Liver (tissue), 9 donors: ENCODE measurements around the gene LAMC1. TPM values are rescaled to one million over a fixed set of nuclear protein-coding genes. Genes with fewer than 3 reads are reported as not detected.

Experiments used
- DNase-seq: peaks from one replicate; pipeline ENCODE4 v3.0.0-alpha.2; 2017; ENCODE audit warnings: low spot score
- H3K27ac ChIP-seq, 2 donors: one replicate each; pipeline ENCODE4 v1.7.0; 2013; ENCODE audit warnings: inconsistent platforms in 2 of 2, low read length in 2 of 2, control low read depth in 1 of 2, low read depth in 1 of 2, mild to moderate bottlenecking in 1 of 2
- H3K27me3 ChIP-seq, 4 donors: one replicate each; pipeline versions ENCODE4 v1.6.1 to v1.7.0; 2013; ENCODE audit warnings: low read length in 3 of 4, inconsistent platforms in 1 of 4, mild to moderate bottlenecking in 1 of 4, moderate library complexity in 1 of 4; ENCODE audit not compliant: control insufficient read depth in 4 of 4, insufficient read depth in 4 of 4
- H3K36me3 ChIP-seq, 4 donors: one replicate each; pipeline versions ENCODE4 v1.6.1 to v1.7.0; 2013; ENCODE audit warnings: low read length in 3 of 4, mild to moderate bottlenecking in 3 of 4, low read depth in 1 of 4, moderate library complexity in 1 of 4; ENCODE audit not compliant: control insufficient read depth in 4 of 4, insufficient read depth in 3 of 4
- H3K4me1 ChIP-seq, 4 donors: one replicate each; pipeline versions ENCODE4 v1.6.1 to v1.7.0; 2013; ENCODE audit warnings: low read length in 3 of 4, mild to moderate bottlenecking in 3 of 4, moderate library complexity in 1 of 4; ENCODE audit not compliant: control insufficient read depth in 4 of 4, insufficient read depth in 4 of 4
- H3K4me3 ChIP-seq, 3 donors: one replicate each; pipeline versions ENCODE4 v1.6.1 to v1.7.0; 2013; ENCODE audit warnings: low read length in 3 of 3, control low read depth in 1 of 3, low read depth in 1 of 3, mild to moderate bottlenecking in 1 of 3
- H3K9ac ChIP-seq, 2 donors: one replicate each; pipeline ENCODE4 v1.7.0; 2013; ENCODE audit warnings: low read length in 2 of 2, mild to moderate bottlenecking in 2 of 2, moderate library complexity in 2 of 2, control low read depth in 1 of 2, low read depth in 1 of 2
- H3K9me3 ChIP-seq, 4 donors: one replicate each; pipeline versions ENCODE4 v1.6.1 to v1.7.0; 2013; ENCODE audit warnings: low read length in 3 of 4; ENCODE audit not compliant: control insufficient read depth in 4 of 4
- EGR1 ChIP-seq, 2 donors: IDR thresholded peaks; 2 replicates each; pipeline ENCODE4 v1.6.1; 2016 to 2018; ENCODE audit warnings: antibody characterized with exemption in 2 of 2, low read depth in 2 of 2
- FOXA1 ChIP-seq: IDR thresholded peaks from 2 replicates; pipeline ENCODE4 v1.6.1; 2016; ENCODE audit warnings: antibody characterized with exemption
- FOXA2 ChIP-seq: IDR thresholded peaks from 2 replicates; pipeline ENCODE4 v1.6.1; 2016; ENCODE audit warnings: antibody characterized with exemption
- GABPA ChIP-seq, 2 donors: IDR thresholded peaks in 1 of 2; conservative IDR thresholded peaks in 1 of 2; 2 replicates each; pipeline ENCODE4 v1.6.1; 2016; ENCODE audit warnings: antibody characterized with exemption in 2 of 2, mild to moderate bottlenecking in 1 of 2, moderate library complexity in 1 of 2
- HNF4A ChIP-seq, 2 donors: conservative IDR thresholded peaks; 2 replicates each; pipeline ENCODE4 v1.6.1; 2016; ENCODE audit warnings: antibody characterized with exemption in 2 of 2, mild to moderate bottlenecking in 2 of 2
- HNF4G ChIP-seq: IDR thresholded peaks from 2 replicates; pipeline ENCODE4 v1.6.1; 2016; ENCODE audit warnings: antibody characterized with exemption
- JUND ChIP-seq, 2 donors: IDR thresholded peaks; 2 replicates each; pipeline ENCODE4 v1.6.1; 2016; ENCODE audit warnings: antibody characterized with exemption in 2 of 2
- NR2F2 ChIP-seq: IDR thresholded peaks from 2 replicates; pipeline ENCODE4 v1.6.1; 2016; ENCODE audit warnings: antibody characterized with exemption
- RAD21 ChIP-seq, 2 donors: IDR thresholded peaks; 2 replicates each; pipeline ENCODE4 v1.6.1; 2016; ENCODE audit warnings: antibody characterized with exemption in 2 of 2, mild to moderate bottlenecking in 2 of 2
- RXRA ChIP-seq, 2 donors: IDR thresholded peaks; 2 replicates each; pipeline ENCODE4 v1.6.1; 2017 to 2018; ENCODE audit warnings: antibody characterized with exemption in 2 of 2, mild to moderate bottlenecking in 1 of 2
- SP1 ChIP-seq: IDR thresholded peaks from 2 replicates; pipeline ENCODE4 v1.6.1; 2018; ENCODE audit warnings: antibody characterized with exemption, mild to moderate bottlenecking
- YY1 ChIP-seq: IDR thresholded peaks from 2 replicates; pipeline ENCODE4 v1.6.1; 2016; ENCODE audit warnings: antibody characterized with exemption, mild to moderate bottlenecking
- WGBS: extraction: QIAGEN DNeasy Blood & Tissue Kit; methylation state at CpG from one replicate; pipeline ENCODE4 v1.1.7; 2013; 5-methylcytosine and 5-hydroxymethylcytosine counted together
- polyA plus RNA-seq, 2 donors: library from polyadenylated mRNA; stranded (reverse) in 1 of 2; unstranded in 1 of 2; fragments of 200-250 nt in 1 of 2; fragments of >200 nt in 1 of 2; fragmentation: Nextera tagmentation in 1 of 2; extraction: Ambion mirVana in 1 of 2; gene quantifications; one replicate each; pipeline versions ENCODE4 v1.2.1 to v1.2.3, GENCODE V29; 2013 to 2015
- total RNA-seq, 2 donors: library from RNA; depleted of rRNA; stranded (reverse); fragments of >200 nt; gene quantifications; one replicate each; pipeline ENCODE4 v1.2.3, GENCODE V29; 2014
- TF ChIP-seq, protein P1 (sequence below): IDR thresholded peaks from 2 replicates; pipeline ENCODE4 v1.6.1; 2016; ENCODE audit warnings: antibody characterized with exemption, mild to moderate bottlenecking
- TF ChIP-seq, protein P2 (sequence below): IDR thresholded peaks from 2 replicates; pipeline ENCODE4 v1.6.1; 2016; ENCODE audit warnings: antibody characterized with exemption
- TF ChIP-seq, protein P3 (sequence below): IDR thresholded peaks from 2 replicates; pipeline ENCODE4 v1.6.1; 2016; ENCODE audit warnings: antibody characterized with exemption
- TF ChIP-seq, protein P4 (sequence below): IDR thresholded peaks from 2 replicates; pipeline ENCODE4 v1.6.1; 2016; ENCODE audit warnings: antibody characterized with exemption
- TF ChIP-seq, protein P5 (sequence below): fragments of 150-350 bp; IDR thresholded peaks from 2 replicates; pipeline ENCODE4 v1.5.1; 2017; ENCODE audit warnings: improper control_type of control experiment, low read depth, low read length; ENCODE audit not compliant: missing input control
- donor health status: healthy.
- donor health status: healthy.
- donor health status: healthy.
- donor health status: healthy.
- donor health status: healthy.

The LAMC1 gene
- total and polyA plus RNA-seq, 4 donors, result 5.3 to 35.1 (median 19.7) TPM

DNA sequence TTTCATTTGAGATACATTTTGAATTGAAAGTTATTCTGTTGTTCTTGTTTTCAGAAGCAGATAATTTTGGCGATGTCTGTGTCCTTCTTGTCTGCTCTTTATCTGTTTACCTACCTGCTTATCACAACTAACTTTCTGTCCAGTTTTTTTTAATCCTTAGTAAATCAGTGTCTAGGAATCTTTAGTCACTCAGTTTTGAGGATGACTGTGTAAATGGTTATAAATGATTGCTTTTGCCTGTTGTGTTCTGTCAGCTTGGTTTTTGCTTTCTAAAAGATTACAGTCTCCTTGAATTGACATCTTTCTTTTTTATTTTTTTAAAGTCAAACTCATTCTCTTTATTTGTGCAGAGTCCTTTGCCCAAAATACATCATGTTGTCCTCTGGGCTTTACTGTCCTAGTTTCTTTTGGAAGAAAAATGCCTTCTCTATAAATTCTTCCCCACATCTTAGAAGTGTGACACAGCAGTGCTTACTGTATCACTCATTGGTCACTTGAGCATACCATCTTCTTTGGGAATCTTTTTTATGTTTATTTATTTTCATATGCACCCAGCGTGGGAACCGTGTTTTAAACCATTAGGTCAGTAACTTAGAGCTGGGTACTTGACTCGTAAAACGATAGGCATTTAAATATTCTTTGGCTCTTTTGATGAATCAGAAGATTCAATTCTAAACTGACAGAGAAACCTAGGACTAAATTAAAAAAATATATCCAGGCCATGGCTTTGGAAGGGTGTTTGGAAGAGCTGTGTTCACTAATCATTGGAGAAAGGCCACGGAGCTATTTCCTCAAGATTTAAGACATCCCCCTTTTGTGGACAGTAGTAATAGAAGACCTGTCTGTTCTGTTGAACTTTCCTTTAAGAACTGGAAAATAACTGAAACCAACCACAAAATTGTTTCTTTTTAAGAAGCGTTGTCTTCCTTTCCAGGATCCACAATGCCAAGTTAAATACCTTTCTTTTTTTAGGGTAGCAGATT lies 20.9 kb downstream of the LAMC1 start (continued):
- no peak for TF ChIP-seq EGR1 (IDR thresholded peaks at IDR 0.05; ENCODE audit: low read depth in 2 of 2)
- TF ChIP-seq SP1, result peak; percentile 13

DNA sequence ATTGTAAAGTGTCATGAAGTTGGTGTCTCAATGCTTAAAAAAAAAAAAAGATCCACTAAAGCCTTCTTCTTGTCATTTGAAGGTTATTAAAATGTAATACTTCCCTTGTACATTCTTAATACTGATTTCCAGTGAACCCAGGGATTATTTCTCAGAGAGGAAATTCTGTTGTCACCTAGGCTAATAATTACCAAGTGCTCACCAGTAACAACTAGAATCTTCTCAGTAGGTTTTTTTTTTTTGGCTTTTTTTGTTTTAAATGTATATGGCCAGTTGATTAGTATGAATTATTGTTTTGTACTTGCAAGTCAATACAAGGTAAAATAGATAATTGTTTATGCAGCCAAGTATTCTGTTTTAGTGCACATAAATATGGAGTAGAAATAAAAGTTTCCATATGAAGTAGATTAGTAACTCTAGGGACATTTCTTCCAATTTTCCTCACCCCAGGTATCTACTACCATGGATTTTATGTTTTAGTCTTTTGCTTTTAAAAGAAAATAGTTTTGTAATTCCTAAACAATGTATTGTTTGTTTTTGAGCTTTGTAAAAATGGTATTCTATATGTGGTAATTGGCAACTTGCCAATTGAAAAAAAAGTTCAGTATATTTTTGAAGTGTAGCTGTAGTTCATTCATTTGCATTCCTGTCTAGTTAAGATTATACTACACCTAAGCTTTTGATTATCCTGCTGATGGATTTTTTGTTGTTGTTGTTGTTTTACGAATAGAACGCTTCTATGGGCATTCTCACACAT lies 21.9 kb downstream of the LAMC1 start:
- H3K4me1 ChIP-seq, result peaks cover 0 to 19% (median 8%) of the 10 kb centered on the region in 4 donors
- DNase-seq, result no peak
- H3K9me3 ChIP-seq, result no peaks in the 10 kb centered on the region
- no peaks in the 10 kb centered on the region for H3K36me3 ChIP-seq
- H3K4me3 ChIP-seq, result no peak overlapping the region
- H3K27me3 ChIP-seq, result no peaks in the 10 kb centered on the region
- TF ChIP-seq FOXA1 (no peak), FOXA2 (no peak), HNF4A (conservative IDR thresholded peaks at IDR 0.05) (no peak), GABPA (IDR thresholded peaks at IDR 0.05 in 1 of 2, conservative IDR thresholded peaks at IDR 0.05 in 1 of 2) (no peak), RAD21 (IDR thresholded peaks at IDR 0.05) (no peak), HNF4G (no peak), RXRA (IDR thresholded peaks at IDR 0.05) (no peak), JUND (IDR thresholded peaks at IDR 0.05) (no peak), SP1 (no peak), EGR1 (IDR thresholded peaks at IDR 0.05; ENCODE audit: low read depth in 2 of 2) (no peak), YY1 (no peak), NR2F2 (no peak)
- TF ChIP-seq, protein P1, sequence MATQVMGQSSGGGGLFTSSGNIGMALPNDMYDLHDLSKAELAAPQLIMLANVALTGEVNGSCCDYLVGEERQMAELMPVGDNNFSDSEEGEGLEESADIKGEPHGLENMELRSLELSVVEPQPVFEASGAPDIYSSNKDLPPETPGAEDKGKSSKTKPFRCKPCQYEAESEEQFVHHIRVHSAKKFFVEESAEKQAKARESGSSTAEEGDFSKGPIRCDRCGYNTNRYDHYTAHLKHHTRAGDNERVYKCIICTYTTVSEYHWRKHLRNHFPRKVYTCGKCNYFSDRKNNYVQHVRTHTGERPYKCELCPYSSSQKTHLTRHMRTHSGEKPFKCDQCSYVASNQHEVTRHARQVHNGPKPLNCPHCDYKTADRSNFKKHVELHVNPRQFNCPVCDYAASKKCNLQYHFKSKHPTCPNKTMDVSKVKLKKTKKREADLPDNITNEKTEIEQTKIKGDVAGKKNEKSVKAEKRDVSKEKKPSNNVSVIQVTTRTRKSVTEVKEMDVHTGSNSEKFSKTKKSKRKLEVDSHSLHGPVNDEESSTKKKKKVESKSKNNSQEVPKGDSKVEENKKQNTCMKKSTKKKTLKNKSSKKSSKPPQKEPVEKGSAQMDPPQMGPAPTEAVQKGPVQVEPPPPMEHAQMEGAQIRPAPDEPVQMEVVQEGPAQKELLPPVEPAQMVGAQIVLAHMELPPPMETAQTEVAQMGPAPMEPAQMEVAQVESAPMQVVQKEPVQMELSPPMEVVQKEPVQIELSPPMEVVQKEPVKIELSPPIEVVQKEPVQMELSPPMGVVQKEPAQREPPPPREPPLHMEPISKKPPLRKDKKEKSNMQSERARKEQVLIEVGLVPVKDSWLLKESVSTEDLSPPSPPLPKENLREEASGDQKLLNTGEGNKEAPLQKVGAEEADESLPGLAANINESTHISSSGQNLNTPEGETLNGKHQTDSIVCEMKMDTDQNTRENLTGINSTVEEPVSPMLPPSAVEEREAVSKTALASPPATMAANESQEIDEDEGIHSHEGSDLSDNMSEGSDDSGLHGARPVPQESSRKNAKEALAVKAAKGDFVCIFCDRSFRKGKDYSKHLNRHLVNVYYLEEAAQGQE, result no peak
- TF ChIP-seq, protein P2, sequence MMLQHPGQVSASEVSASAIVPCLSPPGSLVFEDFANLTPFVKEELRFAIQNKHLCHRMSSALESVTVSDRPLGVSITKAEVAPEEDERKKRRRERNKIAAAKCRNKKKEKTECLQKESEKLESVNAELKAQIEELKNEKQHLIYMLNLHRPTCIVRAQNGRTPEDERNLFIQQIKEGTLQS, result no peak
- TF ChIP-seq, protein P3, sequence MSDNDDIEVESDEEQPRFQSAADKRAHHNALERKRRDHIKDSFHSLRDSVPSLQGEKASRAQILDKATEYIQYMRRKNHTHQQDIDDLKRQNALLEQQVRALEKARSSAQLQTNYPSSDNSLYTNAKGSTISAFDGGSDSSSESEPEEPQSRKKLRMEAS, result no peak
- TF ChIP-seq, protein P4, sequence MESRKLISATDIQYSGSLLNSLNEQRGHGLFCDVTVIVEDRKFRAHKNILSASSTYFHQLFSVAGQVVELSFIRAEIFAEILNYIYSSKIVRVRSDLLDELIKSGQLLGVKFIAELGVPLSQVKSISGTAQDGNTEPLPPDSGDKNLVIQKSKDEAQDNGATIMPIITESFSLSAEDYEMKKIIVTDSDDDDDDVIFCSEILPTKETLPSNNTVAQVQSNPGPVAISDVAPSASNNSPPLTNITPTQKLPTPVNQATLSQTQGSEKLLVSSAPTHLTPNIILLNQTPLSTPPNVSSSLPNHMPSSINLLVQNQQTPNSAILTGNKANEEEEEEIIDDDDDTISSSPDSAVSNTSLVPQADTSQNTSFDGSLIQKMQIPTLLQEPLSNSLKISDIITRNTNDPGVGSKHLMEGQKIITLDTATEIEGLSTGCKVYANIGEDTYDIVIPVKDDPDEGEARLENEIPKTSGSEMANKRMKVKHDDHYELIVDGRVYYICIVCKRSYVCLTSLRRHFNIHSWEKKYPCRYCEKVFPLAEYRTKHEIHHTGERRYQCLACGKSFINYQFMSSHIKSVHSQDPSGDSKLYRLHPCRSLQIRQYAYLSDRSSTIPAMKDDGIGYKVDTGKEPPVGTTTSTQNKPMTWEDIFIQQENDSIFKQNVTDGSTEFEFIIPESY, result no peak
- TF ChIP-seq, protein P5, sequence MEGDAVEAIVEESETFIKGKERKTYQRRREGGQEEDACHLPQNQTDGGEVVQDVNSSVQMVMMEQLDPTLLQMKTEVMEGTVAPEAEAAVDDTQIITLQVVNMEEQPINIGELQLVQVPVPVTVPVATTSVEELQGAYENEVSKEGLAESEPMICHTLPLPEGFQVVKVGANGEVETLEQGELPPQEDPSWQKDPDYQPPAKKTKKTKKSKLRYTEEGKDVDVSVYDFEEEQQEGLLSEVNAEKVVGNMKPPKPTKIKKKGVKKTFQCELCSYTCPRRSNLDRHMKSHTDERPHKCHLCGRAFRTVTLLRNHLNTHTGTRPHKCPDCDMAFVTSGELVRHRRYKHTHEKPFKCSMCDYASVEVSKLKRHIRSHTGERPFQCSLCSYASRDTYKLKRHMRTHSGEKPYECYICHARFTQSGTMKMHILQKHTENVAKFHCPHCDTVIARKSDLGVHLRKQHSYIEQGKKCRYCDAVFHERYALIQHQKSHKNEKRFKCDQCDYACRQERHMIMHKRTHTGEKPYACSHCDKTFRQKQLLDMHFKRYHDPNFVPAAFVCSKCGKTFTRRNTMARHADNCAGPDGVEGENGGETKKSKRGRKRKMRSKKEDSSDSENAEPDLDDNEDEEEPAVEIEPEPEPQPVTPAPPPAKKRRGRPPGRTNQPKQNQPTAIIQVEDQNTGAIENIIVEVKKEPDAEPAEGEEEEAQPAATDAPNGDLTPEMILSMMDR, result no peak
- no peak overlapping the region for H3K9ac ChIP-seq
- 94% methylated on average over 2 of the region's 2 CpGs for WGBS
- H3K27ac ChIP-seq, result peak overlapping the region in 1 of 2 donors; percentile 32
